ENCODE measurements around the gene CEP83.
"Not testable (repeated sequence)": the region's sequence is repeated elsewhere in the genome, so short reads cannot be mapped to it uniquely, and the experiment has no call there.

The CEP83 gene

GRCh38 chr12:94421868-94422740, 37.6 kb downstream of the CEP83 start:
- no peak overlapping the region for H3K27ac ChIP-seq
- TF ChIP-seq CTCF (conservative IDR thresholded peaks at IDR 0.05) = no peak

GRCh38 chr12:94418517-94418916, 41.1 kb downstream of the CEP83 start:
- no peak overlapping the region for H3K27ac ChIP-seq
- TF ChIP-seq CTCF (conservative IDR thresholded peaks at IDR 0.05) = no peak

- TF ChIP-seq CTCF (conservative IDR thresholded peaks at IDR 0.05) = no peak
- no peak overlapping the region for H3K27ac ChIP-seq
These were observed 43.1 kb downstream of the CEP83 start for GRCh38 chr12:94416613-94417012.

GRCh38 chr12:94415066-94415465, 44.6 kb downstream of the CEP83 start:
- no peak overlapping the region for H3K27ac ChIP-seq
- no peak for TF ChIP-seq CTCF (conservative IDR thresholded peaks at IDR 0.05)

- H3K27ac ChIP-seq = no peak overlapping the region
- no peak for TF ChIP-seq CTCF (conservative IDR thresholded peaks at IDR 0.05)
These were observed 54.1 kb downstream of the CEP83 start for GRCh38 chr12:94405413-94406116.

GRCh38 chr12:94404854-94405253, 54.8 kb downstream of the CEP83 start:
- no peak overlapping the region for H3K27ac ChIP-seq
- TF ChIP-seq CTCF (conservative IDR thresholded peaks at IDR 0.05) = no peak

GRCh38 chr12:94401326-94401725, 58.3 kb downstream of the CEP83 start:
- no peak overlapping the region for H3K27ac ChIP-seq
- no peak for TF ChIP-seq CTCF (conservative IDR thresholded peaks at IDR 0.05)

- not testable (repeated sequence) for H3K27ac ChIP-seq
These were observed 61.0 kb downstream of the CEP83 start for GRCh38 chr12:94398685-94399084.
